ENCODE data around the gene MBNL1.

DNA sequence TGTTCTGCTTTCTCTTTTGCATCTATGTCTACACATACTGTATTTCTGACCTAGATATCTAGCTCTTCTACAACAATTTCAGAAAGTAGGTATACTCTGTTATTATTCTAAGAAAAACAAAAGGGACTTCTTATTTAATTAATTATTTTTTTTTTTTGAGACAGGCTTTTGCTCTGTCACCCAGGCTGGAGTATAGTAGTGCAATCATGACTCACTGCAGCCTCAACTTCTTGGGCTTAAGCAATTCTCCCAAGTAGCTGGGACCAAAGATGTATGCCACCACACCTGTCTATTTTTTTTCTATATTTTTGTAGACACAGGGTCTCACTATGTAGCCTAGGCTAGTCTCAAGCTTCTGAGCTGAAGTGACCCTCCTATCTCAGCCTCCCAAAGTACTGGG is 130.6 kb downstream of the MBNL1 start:
- TF ChIP-seq CTCF (conservative IDR thresholded peaks at IDR 0.05 in 1 of 2, IDR thresholded peaks at IDR 0.05 in 1 of 2; ENCODE audit: extremely low read depth in 1 of 2, insufficient read depth in 1 of 2, low read depth in 1 of 2, low read length in 2 of 2) (no peak), EZH2 (IDR thresholded peaks at IDR 0.05; ENCODE audit: borderline replicate concordance, low read length) (no peak)

All from mammary epithelial cell (primary cell).